PC-3 (cell line): Measurements from ENCODE around the gene KLK13. TPM values are rescaled to one million over a fixed set of nuclear protein-coding genes. Genes with fewer than 3 reads are reported as not detected.

Source experiments
- ATAC-seq: fragments of 200-7000 bp; cut with Tn5 transposase; 2 replicates; pipeline ENCODE4 v1.9.1; 2020; ENCODE audit warnings: mild to moderate bottlenecking, moderate library complexity
- Bru-seq: library from RNA; stranded (reverse); fragments of 400-500 nt; gene quantifications from one replicate; lab custom pipeline; 2021; lab: Mats Ljungman, UMichigan
- BruChase-seq, 2 experiments: library from RNA; stranded (reverse); fragments of 400-500 nt; gene quantifications; one replicate each; lab custom pipeline; 2021; lab: Mats Ljungman, UMichigan
- BruUV-seq: library from RNA; stranded (reverse); fragments of 400-500 nt; replicated peaks from 2 replicates; lab custom pipeline; 2021; lab: Mats Ljungman, UMichigan
- CTCF ChIA-PET: fragments of 300-600 bp; sonication (Branson Sonifier 250); formaldehyde crosslinking; loops from one replicate; lab custom pipeline; 2022; ENCODE audit warnings: antibody characterized with exemption; lab: Charles Lee
- POLR2A ChIA-PET: fragments of 300-600 bp; sonication (Branson Sonifier 250); formaldehyde crosslinking; loops from one replicate; lab custom pipeline; 2022; ENCODE audit warnings: antibody characterized with exemption; ENCODE audit not compliant: unreplicated experiment; lab: Charles Lee
- DNase-seq: peaks from one replicate; pipeline ENCODE4 v3.0.0-alpha.2; 2015
- H2AFZ ChIP-seq: fragments of 300-600 bp; sonication (generic); 2 replicates; pipeline ENCODE4 v1.6.0; 2016; ENCODE audit warnings: antibody characterized with exemption, low read length
- H3F3A ChIP-seq: fragments of 300-600 bp; sonication (generic); one replicate; pipeline ENCODE4 v1.6.0; 2017; ENCODE audit warnings: antibody characterized with exemption, low read length, control low read depth, mild to moderate bottlenecking; ENCODE audit not compliant: unreplicated experiment
- H3K27ac ChIP-seq: fragments of 300-600 bp; sonication (generic); 2 replicates; pipeline ENCODE4 v1.5.1; 2016; ENCODE audit warnings: mild to moderate bottlenecking, low read length
- H3K27me3 ChIP-seq: fragments of 300-600 bp; sonication (generic); 2 replicates; pipeline ENCODE4 v1.6.1; 2016; ENCODE audit warnings: low read length, mixed read lengths
- H3K36me3 ChIP-seq: fragments of 300-600 bp; sonication (generic); 2 replicates; pipeline ENCODE4 v1.6.1; 2016; ENCODE audit warnings: low read depth, mixed run types, low read length, mixed read lengths
- H3K4me1 ChIP-seq: fragments of 300-600 bp; sonication (generic); 2 replicates; pipeline ENCODE4 v1.5.1; 2016; ENCODE audit warnings: low read length; ENCODE audit not compliant: insufficient read depth
- H3K4me2 ChIP-seq: fragments of 300-600 bp; sonication (generic); 2 replicates; pipeline ENCODE4 v1.6.0; 2016; ENCODE audit warnings: low read length
- H3K4me3 ChIP-seq: fragments of 300-600 bp; sonication (generic); 2 replicates; pipeline ENCODE4 v1.5.1; 2016; ENCODE audit warnings: mild to moderate bottlenecking, low read length, mixed read lengths
- H3K79me2 ChIP-seq: fragments of 300-600 bp; sonication (generic); 2 replicates; pipeline ENCODE4 v1.6.1; 2017; ENCODE audit warnings: low read length, mixed read lengths
- H3K9ac ChIP-seq: fragments of 300-600 bp; sonication (generic); 2 replicates; pipeline ENCODE4 v1.6.0; 2016; ENCODE audit warnings: mild to moderate bottlenecking, low read length
- H3K9me2 ChIP-seq: fragments of 300-600 bp; sonication (generic); replicated peaks from 2 replicates; pipeline ENCODE4 v1.6.1; 2016; ENCODE audit warnings: mixed run types, low read length, mixed read lengths
- H3K9me3 ChIP-seq: fragments of 300-600 bp; sonication (generic); 2 replicates; pipeline ENCODE4 v1.6.1; 2016; ENCODE audit warnings: low read length, mixed read lengths
- H4K20me1 ChIP-seq: fragments of 300-600 bp; sonication (generic); 2 replicates; pipeline ENCODE4 v1.6.1; 2016; ENCODE audit warnings: low read length, mixed read lengths
- EZH2 ChIP-seq: fragments of 300-600 bp; sonication (generic); IDR thresholded peaks from one replicate; pipeline ENCODE4 v1.6.1; 2017; ENCODE audit warnings: antibody characterized with exemption, mild to moderate bottlenecking, low read length; ENCODE audit not compliant: unreplicated experiment
- EZH2phosphoT487 ChIP-seq: fragments of 300-600 bp; sonication (generic); IDR thresholded peaks from 2 replicates; pipeline ENCODE4 v1.6.1; 2018; ENCODE audit warnings: mild to moderate bottlenecking, antibody characterized with exemption, low read length, borderline replicate concordance
- intact Hi-C: fragments of 100-400 bp; cut with micrococcal nuclease; formaldehyde crosslinking; loops from 2 replicates; pipeline ENCODE4 v1.9.0; 2023
- long read RNA-seq: library from polyadenylated mRNA; unstranded; transcript quantifications from one replicate; pipeline ENCODE4 v2.0.0, GENCODE V29; 2021; ENCODE audit not compliant: unreplicated experiment
- total RNA-seq: library from RNA; depleted of rRNA; stranded (reverse); fragments of >200 nt; gene quantifications from 2 replicates; pipeline ENCODE4 v1.2.3, GENCODE V29; 2014; rRNA removed
- TF ChIP-seq, protein P1 (sequence below): fragments of 300-600 bp; sonication (generic); conservative IDR thresholded peaks from 2 replicates; pipeline ENCODE4 v1.5.1; 2017; ENCODE audit warnings: antibody characterized with exemption, low read depth, mild to moderate bottlenecking, low read length

The KLK13 gene
- not detected in 2 replicates for total RNA-seq
- not detected for Bru-seq, nascent RNA
- BruChase-seq, experiment 1, labeled RNA remaining after a 6-hour chase = percentile 17 among the genes with signal in this experiment
- BruChase-seq, experiment 2, labeled RNA remaining after a 2-hour chase = percentile 17 among the genes with signal in this experiment
- long read RNA-seq = 0 reads

- ATAC-seq (no peak), DNase-seq (no peak)
- Histone ChIP-seq H3K4me3 (no peak within 1 kb of the TSS), H3K9ac (no peak within 1 kb of the TSS), H3F3A (no peaks in the 10 kb centered on the region), H3K9me3 (no peaks in the 10 kb centered on the region), H3K9me2 (no peaks in the 10 kb centered on the region), H3K4me1 (peaks cover 2% of the 10 kb centered on the region), H3K36me3 (no peaks in the 10 kb centered on the region), H3K79me2 (no peaks in the 10 kb centered on the region), H3K27ac (no peak within 1 kb of the TSS), H2AFZ (no peak within 1 kb of the TSS), H3K27me3 (0 out of 2 replicates have a peak, but pooled peaks cover 10% of the 10 kb centered on the region), H3K4me2 (no peak within 1 kb of the TSS), H4K20me1 (no peaks in the 10 kb centered on the region)
- TF ChIP-seq, protein P1, sequence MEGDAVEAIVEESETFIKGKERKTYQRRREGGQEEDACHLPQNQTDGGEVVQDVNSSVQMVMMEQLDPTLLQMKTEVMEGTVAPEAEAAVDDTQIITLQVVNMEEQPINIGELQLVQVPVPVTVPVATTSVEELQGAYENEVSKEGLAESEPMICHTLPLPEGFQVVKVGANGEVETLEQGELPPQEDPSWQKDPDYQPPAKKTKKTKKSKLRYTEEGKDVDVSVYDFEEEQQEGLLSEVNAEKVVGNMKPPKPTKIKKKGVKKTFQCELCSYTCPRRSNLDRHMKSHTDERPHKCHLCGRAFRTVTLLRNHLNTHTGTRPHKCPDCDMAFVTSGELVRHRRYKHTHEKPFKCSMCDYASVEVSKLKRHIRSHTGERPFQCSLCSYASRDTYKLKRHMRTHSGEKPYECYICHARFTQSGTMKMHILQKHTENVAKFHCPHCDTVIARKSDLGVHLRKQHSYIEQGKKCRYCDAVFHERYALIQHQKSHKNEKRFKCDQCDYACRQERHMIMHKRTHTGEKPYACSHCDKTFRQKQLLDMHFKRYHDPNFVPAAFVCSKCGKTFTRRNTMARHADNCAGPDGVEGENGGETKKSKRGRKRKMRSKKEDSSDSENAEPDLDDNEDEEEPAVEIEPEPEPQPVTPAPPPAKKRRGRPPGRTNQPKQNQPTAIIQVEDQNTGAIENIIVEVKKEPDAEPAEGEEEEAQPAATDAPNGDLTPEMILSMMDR = no peak
- TF ChIP-seq EZH2phosphoT487 (no peak), EZH2 (no peak)
- ChIA-PET POLR2A (no interaction called here), CTCF (no interaction called here)
- no TSS peak for BruUV-seq
- intact Hi-C loops = no loop called here
Observed at GRCh38 chr19:51064534-51065220, at the start of gene KLK13. TSS of gene KLK13 (minus strand) at chr19:51065092. CDS start at chr19:51065067, 25 bp downstream.

DNA sequence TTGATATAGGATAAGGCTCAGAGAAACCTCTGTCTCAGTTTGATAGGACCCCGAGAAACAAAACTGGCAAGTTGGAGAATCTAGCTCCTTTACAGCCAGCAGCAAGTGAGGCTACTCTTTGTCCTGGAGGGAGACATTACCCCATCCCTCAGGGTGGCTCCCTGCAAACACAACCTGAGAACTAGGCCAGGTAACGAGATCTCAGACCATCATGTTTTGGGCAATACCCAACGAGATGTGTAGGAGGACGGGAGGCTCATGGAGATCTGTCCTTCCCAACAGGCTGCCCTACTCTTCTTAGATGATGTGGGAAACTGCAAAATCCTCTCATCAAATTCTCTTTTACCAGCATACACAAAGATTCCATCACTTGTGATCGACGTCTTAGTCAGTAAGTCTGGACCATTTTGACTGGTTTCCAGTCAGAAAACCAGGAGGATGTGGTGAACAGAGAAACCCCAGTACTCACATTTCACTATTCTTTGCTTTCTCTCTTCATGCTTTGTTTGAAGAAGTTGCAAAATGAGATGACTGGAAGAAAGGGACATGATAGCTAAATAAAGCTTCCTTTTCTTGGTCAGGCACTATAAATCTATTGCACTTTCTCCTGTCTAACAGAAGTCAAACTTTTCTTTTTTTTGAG is 49.3 kb upstream of the KLK13 start:
- no TSS peak for BruUV-seq
- no peaks in the 10 kb centered on the region for H3F3A ChIP-seq
- H3K9me2 ChIP-seq = no peaks in the 10 kb centered on the region
- DNase-seq = no peak
- no peak for ATAC-seq
- no peak overlapping the region for H3K4me3 ChIP-seq
- CTCF ChIA-PET = no interaction called here
- H3K9me3 ChIP-seq = no peaks in the 10 kb centered on the region
- no peak overlapping the region for H3K27ac ChIP-seq
- TF ChIP-seq EZH2 (no peak), EZH2phosphoT487 (no peak)
- TF ChIP-seq, protein P1 = no peak
- no peaks in the 10 kb centered on the region for H3K79me2 ChIP-seq
- H2AFZ ChIP-seq = no peak overlapping the region
- no peak overlapping the region for H3K4me2 ChIP-seq
- peaks cover 50% of the 10 kb centered on the region for H3K27me3 ChIP-seq
- H4K20me1 ChIP-seq = no peaks in the 10 kb centered on the region
- no peaks in the 10 kb centered on the region for H3K36me3 ChIP-seq
- H3K4me1 ChIP-seq = no peaks in the 10 kb centered on the region
- POLR2A ChIA-PET = no interaction called here
- no peak overlapping the region for H3K9ac ChIP-seq
- intact Hi-C loops = no loop called here
